Tibial nerve (tissue), 4 donors: ENCODE results near the gene TBC1D14.
A peak's percentile ranks its signal among the peaks of the same experiment; 100 is the strongest.

ENCODE experiments used
- EP300 ChIP-seq, 2 donors: sonication (generic); formaldehyde crosslinking; IDR thresholded peaks; one replicate each; pipeline ENCODE4 v1.6.1; 2017; ENCODE audit warnings: antibody characterized with exemption in 2 of 2, mild to moderate bottlenecking in 1 of 2
- POLR2A ChIP-seq, 2 donors: fragments of 450-650 bp; IDR thresholded peaks; one replicate each; pipeline ENCODE4 v1.6.1; 2017; ENCODE audit warnings: antibody characterized with exemption in 2 of 2, mild to moderate bottlenecking in 2 of 2, moderate library complexity in 2 of 2
- TF ChIP-seq, protein P1 (sequence below), 5 experiments: fragments of 200-600 bp in 3 of 5; fragments of 450-650 bp in 2 of 5; sonication (generic) in 3 of 5; IDR thresholded peaks; one replicate each; pipeline ENCODE4 v1.5.1; 2016 to 2019; ENCODE audit warnings: antibody characterized with exemption in 5 of 5, mild to moderate bottlenecking in 3 of 5, moderate library complexity in 2 of 5

DNA sequence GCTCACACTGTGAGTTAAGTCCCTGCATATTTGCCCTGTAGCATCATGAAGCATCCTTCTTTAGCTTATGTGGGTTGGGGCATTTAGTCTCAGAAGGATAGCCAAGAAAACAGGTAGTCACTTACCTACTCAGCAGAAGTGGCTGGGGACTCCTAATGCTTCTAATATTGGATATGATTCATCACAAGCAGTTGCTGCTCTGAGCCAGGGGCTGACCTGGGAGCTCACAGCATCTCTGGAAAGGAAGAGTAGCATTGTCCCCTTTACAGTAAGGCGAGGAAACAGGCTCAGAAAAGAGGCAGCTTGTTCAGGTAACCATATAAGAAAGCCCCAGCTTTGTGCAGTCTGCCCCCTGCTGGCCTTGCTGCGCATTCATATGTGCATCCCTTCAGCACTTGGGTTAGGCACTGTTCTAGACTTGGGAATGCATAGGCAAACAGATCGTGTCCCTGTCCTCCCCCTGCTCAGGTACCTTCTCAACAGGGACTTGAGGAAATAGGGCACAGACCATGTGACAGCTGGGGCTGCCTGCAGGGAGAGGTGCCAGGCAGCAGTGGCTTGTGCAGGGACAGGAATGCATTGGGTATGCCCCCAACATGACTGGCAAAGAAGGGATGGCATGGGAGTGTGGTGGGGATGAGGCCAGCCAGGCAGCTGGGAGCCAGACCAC lies 35.7 kb upstream of the TBC1D14 start:
- TF ChIP-seq, protein P1, sequence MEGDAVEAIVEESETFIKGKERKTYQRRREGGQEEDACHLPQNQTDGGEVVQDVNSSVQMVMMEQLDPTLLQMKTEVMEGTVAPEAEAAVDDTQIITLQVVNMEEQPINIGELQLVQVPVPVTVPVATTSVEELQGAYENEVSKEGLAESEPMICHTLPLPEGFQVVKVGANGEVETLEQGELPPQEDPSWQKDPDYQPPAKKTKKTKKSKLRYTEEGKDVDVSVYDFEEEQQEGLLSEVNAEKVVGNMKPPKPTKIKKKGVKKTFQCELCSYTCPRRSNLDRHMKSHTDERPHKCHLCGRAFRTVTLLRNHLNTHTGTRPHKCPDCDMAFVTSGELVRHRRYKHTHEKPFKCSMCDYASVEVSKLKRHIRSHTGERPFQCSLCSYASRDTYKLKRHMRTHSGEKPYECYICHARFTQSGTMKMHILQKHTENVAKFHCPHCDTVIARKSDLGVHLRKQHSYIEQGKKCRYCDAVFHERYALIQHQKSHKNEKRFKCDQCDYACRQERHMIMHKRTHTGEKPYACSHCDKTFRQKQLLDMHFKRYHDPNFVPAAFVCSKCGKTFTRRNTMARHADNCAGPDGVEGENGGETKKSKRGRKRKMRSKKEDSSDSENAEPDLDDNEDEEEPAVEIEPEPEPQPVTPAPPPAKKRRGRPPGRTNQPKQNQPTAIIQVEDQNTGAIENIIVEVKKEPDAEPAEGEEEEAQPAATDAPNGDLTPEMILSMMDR (IDR thresholded peaks at IDR 0.05) = peak; percentile 72 to 86 (median 83)
- TF ChIP-seq EP300 (IDR thresholded peaks at IDR 0.05) = no peak
- no peak for TF ChIP-seq POLR2A (IDR thresholded peaks at IDR 0.05)
